ENCODE results near the gene TMEM217.
"Not testable (repeated sequence)": the region's sequence is repeated elsewhere in the genome, so short reads cannot be mapped to it uniquely, and the experiment has no call there.

Gene TMEM217

DNA sequence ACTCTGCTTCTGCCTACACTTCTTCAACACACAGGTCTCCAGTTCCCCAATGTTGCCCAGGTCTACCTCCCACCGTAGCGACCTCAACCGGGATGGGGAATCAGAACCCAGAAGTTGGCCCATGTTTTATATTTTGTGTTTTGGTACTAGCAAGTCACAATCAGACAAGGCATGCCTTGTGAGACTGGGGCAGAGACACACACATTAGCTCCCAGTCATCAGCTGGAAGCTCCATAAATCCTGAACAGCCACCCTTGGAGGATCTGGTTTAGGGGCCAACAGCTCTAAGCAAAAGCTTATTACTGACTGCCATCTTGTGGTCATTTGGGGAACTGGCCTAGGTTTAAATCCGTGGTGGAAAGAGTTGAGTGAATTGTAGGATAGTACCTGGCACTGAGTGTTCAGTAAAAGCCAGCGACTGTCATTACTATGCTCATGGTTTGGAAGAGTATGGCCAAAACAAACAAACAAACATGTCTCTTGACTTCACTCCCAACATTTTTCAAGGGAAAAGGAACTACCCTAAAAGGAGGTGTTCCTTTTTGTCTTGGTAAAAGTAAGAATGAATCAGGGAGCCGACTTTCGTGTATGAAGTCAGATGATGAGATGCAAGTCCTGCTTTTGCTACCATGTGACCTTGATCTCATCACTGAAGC, 47.5 kb downstream of the TMEM217 start:
- DNase-seq (ENCODE audit: low read depth): peak; percentile 73

DNA sequence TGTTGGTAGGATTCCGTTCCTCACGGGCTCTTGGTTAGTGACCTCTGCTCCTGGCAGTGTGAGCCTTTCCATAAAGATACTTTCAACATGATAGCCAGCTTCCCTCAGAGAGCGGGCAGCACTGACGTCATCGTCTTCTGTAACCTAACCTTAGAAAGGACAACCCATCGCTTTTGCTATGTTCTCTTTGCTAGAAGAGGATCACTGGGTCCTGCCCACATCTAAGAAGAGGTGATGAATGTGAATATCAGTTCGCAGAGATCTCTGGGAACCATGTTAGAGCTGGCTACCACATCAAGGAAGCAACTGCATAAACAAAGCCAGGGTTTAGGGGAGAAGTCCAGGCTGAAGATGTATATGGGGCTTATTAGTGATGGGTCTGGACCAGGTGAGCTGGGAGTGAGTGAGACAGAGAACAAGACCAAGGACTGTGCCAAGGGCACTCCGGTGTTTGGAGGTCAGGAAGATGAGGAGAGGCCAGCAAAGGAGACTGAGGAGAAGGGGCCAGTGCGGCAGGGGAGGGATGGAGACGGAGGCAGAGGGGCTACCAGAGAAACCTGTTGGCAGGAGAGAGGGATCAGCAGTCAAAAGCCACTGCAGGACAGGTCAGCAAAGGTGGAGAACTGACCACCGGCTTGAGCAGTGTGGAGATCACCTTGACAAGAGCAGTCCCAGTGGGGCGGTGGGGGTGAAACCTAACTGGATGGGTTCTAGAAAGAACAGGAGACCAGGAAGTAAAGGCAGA, 48.3 kb downstream of the TMEM217 start:
- no peak for DNase-seq (ENCODE audit: low read depth)

DNA sequence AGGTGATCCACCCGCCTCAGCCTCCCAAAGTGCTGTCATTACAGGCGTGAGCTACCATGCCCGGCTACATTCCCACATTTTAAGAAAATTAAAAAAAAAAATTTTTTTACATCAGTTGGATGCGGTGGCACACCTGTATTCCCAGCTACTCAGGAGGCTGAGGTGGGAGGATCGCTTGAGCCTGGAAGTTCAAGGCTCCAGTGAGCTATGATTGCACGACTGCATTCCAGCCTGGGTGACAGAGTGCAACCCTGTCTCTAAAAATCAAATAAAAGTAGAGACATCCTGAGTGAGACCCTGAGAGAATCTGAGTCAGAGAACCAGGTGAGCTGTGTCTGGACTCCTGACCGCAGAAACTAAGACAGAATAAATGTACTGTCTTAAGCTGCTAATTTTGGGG, 49.2 kb downstream of the TMEM217 start:
- no peak for DNase-seq (ENCODE audit: low read depth)

DNA sequence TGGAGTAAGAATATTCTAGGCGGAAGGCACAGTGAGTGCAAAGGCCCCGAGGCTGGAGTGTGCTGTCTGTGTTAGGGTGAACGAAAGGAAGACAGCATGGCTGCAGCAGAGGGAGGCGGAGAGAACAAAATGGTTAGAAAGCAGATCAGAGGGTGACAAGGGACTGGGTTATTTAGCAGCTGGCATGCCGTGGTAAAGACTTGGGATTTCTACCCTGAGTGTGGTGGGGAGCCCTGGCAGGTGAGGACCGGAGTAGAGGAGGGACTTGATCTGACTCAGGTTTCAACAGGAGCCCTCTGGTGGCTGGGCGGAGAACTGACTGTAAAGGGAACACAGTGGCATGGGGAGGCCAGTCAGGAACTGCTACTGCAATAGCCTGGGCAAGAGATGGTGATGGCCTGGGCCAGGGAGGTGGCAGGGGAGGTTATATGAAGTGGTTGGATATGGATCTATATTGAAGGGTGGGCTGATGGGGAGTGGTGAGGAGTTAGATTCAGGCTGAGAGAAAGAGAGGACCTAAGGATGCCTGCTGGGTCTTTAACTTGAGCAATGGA, 50.0 kb downstream of the TMEM217 start:
- peak; percentile 70 for DNase-seq (ENCODE audit: low read depth)

DNA sequence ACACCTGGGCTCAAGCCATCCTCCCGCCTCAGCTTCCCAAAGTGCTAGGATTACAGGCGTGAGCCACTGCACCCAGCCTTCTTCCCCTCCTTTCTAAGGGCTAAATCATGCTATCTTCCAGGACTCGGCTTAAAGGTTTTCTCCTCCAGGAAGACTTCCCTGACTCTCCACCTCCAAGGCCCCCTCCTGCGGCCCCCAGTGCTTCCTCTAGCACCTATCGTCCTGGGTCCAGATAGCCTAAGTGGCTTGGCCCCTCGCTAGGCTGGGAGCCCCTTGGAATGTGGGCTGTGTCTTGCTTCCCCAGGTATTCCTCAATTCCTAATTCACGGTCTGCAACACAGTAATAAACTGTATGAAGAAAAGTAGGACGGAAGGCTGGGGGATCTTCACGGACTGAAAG, 51.3 kb downstream of the TMEM217 start:
- no peak for DNase-seq (ENCODE audit: low read depth)

DNA sequence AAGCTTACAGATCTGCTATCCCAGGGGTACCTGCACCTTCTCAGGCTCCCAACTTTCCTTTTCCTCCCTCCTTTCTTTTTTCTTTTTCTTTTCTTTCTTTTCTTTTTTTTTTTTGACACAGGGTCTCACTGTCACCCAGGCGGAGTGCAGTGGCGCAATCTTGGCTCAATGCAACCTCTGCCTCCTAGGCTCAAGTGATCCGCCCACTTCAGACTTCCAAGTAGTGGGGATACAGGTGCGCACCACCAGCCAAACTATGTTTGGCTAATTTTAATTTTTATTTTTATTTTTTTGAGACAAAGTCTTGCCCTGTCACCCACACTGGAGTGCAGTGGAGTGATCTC, 52.0 kb downstream of the TMEM217 start:
- no peak for DNase-seq (ENCODE audit: low read depth)

DNA sequence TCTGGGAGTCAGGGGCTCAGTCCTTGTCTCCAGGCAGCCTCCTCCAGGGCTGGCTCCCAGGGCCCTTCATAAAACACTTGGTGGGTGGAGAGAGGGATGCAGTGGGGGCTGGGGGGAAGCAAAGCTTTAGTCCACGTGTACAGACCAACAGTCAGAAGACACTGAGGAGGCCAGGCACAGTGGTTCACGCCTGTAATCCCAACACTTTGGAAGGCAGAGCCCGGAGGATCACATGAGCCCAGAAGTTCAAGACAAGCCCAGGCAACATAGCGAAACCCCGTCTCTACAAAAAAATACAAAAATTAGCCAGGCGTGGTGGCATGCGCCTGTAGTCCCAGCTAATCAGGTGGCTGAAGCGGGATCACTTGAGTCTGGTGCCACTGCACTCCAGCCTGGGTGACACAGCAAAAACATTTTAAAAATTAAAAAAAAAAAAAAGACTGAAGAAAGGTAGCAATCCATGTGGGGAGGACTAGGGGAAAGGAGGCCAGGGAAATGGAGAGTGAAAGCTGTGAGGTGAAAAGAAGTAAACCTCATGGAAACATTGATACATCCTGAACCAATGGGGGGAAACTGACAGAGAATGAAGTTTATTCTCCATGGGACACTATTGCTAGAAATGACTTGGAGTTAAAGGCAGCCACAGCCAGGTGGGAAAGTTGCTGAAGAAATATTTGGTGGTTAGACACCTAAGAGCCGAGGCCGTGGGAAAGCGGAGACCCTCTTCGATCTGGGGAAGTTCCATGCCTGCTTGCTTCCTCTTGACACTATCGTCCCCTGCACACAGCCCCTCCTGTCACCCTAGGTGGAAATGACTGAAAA, 52.6 kb downstream of the TMEM217 start:
- DNase-seq (ENCODE audit: low read depth): no peak

DNA sequence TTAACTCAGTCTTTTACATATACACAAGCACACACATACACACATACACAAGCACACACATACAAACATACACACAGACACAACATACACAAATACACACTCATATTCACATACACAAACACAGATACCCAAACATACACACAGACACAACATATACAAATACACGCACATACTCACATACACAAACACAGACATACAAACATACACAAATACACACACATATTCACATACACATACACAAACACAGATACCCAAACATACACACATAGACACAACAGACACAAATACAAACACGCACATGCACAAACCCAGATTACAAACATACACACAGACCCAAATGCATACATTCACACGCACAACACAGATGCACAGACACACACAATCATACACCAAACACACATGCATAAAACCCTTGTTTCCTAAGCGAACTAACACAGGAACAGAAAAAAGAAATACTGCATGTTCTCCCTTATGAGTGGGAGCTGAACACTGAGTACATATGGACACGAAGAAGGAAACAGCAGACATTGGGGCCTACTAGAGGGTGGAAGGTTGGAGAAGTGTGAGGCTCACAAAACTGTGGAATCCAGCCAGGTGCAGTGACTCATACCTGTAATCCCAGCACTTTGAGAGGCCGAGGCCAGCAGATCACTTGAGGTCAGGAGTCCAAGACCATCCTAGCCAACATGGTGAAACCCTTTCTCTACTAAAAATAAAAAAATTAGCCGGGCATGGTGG, 53.8 kb downstream of the TMEM217 start:
- DNase-seq (ENCODE audit: low read depth): no peak

DNA sequence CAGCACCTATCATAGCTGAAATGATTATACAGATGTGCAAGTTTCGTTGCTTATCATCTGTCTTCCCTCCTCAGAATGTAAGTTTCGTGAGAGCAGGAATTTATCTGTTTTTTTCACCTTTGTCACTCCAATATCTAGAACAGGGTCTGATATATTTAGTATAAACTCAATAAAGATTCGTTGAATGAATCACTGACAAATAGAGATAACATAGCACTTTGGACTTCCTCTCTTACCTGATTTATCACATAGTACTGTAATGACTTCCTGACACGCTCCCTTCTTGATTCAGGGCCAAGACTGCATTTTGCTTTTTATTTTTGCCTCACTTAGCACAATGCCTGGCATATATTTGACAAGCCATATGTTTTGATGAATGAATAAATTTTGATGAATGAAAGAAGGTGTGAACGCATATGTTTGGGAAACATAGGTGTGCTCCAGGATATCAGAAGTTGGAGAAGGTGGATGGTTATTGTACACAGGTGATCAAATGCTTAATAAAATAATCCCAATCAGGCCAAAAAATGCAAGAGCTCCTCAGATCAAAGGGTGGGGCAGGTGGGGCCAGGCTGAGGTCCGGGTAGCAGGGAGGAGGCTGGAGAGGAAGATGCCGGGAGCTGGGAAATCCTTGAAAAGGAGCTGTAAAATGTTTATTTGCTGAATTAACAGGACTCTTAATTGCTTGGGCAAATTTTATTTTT, 55.0 kb downstream of the TMEM217 start:
- no peak for DNase-seq (ENCODE audit: low read depth)

DNA sequence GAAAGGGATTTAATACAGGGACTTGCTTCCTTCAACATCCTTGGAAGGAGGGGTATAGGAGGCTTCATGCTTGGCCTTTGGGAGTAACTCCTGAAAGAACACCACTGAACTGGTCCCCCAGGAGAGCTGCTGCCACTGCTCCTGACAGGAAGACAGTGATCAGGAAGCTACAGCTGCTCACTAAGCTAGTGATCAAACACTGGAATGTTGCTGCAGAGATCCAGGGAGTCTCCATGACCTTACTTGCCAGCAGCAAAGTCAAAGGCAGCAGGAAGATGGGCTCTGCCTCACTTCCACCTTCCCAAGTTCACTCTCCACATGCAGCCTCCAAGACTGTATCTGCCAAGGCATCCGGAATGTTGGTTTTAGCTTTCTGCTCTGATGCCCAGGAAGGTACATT, 56.2 kb downstream of the TMEM217 start:
- DNase-seq (ENCODE audit: low read depth): no peak

DNA sequence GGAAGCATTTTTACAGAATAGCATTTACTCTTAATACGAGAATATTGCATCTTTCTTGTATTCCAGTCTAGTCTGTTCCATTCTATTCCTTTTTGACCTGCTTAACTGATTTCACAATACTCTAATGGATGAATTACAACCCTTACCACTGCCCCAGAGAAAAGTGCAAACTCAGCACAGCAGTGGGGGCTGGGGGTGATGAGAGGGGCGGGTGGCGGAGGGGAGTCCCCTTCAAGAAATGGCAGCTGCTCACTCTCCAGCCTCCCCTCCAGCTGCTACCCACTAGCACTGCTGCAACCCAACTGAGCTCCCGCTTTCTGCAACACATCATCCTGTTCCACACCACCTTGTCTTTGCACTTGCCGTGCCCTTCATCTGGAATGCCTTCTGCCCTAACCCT, 57.9 kb downstream of the TMEM217 start:
- no peak for DNase-seq (ENCODE audit: low read depth)

DNA sequence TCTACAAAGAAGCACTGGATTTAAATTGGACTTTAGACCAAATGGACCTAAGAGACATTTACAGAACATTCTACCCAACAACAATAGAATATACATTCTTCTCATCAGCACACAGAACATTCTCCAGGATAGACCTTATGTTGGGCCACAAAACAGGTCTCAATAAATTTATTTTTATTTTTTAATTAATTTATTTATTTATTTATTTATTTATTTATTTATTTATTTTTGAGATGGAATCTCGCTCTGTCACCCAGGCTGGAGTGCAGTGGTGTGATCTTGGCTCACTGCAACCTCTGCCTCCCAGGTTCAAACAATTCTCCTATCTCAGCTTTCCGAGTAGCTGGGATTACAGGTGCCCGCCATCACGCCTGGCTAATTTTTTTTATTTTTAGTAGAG, 61.5 kb downstream of the TMEM217 start:
- not testable (repeated sequence) for DNase-seq (ENCODE audit: low read depth)

DNA sequence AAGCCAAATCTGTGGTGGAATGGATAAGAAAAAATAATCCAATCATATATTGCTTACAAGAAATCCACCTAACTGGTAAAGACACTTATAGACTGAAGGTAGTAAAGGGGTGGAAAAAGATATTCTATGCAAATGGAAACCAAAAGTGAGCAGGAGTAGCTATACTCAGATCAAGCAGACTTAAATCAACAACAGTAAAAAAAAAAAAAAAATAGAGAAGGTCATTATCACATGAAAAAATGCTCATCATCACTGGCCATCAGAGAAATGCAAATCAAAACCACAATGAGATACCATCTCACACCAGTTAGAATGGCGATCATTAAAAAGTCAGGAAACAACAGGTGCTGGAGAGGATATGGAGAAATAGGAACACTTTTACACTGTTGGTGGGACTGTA, 63.1 kb downstream of the TMEM217 start:
- DNase-seq (ENCODE audit: low read depth): not testable (repeated sequence)

DNA sequence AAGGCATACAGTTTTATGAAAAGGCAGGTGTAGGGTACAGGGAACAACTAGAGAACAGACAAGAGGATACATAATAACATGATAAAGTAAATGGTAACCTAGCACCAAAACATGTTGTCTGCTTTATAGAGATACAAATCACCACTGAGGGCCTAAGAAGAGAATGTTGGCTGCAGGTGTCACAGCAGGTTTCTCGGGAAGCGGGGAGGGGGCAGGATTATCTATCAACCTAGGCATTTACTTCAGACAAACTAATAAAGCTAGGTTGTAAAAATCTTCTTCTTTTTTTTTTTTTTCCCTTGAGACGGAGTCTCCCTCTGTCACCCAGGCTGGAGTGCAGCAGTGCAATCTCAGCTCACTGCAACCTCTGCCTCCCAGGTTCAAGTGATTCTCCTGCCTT, 65.3 kb downstream of the TMEM217 start:
- DNase-seq (ENCODE audit: low read depth): no peak

DNA sequence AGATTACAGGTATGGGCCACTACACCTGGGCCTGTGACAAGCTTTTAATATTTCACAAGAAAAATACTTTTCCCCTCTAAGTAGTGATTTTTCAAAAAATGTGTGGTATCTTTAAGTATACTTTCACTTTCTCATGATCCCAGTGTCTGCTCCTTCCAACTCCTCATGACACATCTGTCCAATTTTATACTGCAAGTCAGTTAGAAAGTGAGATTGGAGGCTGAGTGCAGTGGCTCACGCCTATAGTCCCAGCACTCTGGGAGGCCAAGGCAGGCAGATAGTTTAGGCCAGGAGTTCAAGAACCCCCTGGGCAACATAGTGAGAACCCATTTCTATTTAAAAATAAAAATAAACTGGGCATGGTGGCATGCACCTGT, 67.8 kb downstream of the TMEM217 start:
- DNase-seq (ENCODE audit: low read depth): no peak

DNA sequence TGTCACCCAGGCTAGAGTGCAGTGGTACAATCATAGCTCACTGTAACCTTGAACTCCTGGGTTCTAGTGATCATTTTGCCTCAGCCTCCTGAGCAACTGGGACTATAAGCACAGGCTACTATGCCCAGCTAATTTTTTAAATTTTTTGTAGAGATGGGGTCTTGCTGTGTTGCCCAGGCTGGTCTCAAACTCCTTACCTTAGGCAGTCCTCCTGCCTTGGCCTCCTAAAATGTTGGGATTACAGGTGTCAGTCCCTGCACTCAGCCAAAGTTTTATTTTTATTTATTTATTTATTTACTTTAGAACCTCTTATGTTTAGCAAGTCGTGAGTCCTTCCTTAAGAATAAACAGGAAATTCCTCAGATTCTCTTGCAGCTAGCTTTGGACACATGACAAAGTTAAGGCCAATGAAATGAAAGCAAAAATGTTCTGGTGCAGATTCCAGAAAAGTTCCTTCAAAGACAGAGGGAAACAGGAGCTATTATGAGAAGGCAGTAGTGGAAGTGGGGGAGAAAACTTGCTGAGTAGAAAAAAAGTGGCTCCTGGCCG, 68.9 kb downstream of the TMEM217 start:
- DNase-seq (ENCODE audit: low read depth): no peak

DNA sequence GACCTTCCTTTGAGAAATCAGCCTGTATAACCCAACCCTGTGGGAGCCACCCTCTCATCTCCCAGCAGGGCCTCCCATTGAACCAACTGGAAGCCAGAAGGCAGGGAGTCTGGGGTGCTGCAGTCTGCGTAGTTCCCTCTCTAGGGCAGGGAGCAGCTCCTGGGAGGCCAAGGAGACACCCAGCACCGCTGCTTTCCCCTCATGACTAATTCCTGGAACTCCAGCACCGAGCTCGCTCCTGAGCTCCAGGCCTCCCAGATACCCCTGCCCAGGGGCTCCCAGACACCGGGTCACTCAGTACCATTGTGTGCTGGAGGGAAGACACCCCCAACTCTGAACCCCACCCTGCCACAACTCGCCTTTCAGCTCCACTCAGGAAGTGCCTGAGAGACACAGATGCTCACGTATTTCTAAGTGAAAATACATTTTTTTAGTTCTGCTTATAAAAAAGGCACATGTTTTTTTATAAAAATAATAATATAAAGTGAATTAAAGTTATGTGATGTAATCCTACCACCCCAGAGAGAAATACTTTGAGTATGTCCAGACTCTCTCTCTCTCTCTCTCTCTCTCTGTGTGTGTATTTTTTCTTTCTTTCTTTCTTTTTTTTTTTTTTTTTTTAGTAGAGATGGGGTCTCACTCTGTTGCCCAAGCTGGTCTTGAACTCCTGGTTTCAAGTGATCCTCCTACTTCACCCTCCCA, 70.5 kb downstream of the TMEM217 start:
- no peak for DNase-seq (ENCODE audit: low read depth)

DNA sequence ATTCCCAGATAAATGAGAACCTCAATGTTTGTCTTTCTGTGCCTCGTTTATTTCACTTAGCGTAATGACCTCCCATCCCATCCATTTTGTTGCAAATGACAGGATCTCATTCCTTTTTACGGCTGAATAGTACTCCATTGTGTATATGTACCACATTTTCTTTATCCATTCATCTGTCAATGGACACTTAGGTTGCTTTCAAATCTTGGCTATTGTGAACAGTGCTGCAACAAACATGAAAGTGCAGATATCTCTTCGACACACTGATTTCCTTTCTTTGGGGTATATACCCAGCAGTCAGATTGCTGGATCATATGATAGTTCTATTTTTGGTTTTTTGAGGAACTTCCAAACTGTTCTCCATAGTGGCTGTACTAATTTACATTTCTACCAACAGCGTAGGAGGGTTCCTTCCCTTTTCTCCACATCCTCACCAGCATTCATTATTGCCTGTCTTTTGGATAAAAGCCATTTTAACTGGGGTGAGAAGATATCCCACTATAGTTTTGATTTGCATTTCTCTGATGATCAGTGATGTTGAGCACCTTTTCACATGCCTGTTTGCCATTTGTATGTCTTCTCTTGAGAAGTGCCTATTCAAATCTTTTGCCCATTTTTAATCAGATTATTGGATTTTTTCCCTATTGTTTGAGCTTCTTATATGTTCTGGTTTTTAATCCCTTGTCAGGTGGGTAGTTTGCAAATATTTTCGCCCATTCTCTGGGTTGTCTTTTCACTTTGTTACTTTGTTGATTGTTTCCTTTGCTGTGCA, 71.8 kb downstream of the TMEM217 start:
- DNase-seq (ENCODE audit: low read depth): not testable (repeated sequence)

DNA sequence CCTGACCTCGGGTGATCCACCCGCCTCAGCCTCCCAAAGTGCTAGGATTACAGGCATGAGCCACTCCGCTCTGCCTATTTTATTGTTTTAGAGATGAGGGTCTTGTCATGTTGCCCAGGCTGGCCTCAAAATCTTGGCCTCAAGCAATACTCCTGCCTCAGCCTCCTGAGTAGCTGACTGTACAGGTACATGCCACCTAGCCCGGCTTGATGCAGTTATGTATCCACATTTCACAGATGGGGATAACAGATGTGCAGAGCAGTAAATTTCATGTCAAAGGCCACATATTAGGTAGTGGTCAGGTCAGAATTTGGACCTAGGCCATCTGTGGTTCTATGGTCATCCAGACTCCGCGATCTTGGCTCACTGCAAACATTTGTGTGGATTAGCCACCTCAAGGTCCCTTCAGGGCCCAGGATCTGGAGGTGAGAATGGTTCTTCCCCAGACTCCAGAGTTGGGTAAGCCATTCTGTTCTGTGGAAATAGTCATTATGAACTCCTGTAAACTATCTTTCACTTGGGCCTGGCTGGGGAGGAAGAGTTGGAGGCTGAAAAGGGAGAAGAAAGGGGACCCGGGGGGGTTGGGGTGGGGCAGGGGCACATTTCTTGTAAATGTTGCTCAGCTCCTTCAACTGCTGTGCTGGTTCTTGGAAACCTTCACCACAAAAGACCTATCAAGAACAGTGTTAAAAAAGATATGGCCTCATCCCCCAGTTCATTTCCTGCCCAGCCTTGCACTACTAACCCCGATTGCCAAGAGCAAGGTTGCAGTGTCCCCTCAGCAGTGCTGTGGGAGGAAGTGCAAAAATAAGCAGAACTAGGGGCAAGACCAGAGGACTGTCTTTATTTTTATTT, 75.0 kb downstream of the TMEM217 start:
- DNase-seq (ENCODE audit: low read depth): no peak
